Testis (tissue), 2 donors: ENCODE data around the gene UBE2D3.

Experiments
- CTCF ChIP-seq, 3 experiments: fragments of 450-650 bp in 2 of 3; fragments of 200-600 bp in 1 of 3; sonication (generic) in 1 of 3; IDR thresholded peaks; one replicate each; pipeline ENCODE4 v1.5.1; 2016 to 2019; ENCODE audit warnings: antibody characterized with exemption in 3 of 3, mild to moderate bottlenecking in 2 of 3, moderate library complexity in 1 of 3
- POLR2A ChIP-seq: fragments of 450-650 bp; IDR thresholded peaks from one replicate; pipeline ENCODE4 v1.6.1; 2017; ENCODE audit warnings: antibody characterized with exemption, mild to moderate bottlenecking, moderate library complexity

DNA sequence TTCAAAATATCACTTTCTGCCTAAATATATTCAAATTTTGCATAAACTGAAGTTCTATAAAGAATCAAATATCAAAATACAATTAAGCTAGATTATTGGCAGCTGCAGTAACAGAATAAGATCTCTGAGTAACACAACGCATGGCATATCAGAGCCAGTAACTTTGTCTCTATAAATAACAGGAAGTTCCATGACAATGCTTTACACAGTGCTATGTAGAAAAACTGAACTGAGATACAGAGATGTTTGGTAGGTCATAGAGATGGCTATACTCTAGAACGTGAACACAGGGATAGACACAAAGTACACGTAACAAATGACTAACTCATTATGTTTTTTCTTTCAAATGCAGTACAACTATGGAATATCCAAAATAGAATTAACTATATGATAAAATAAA is 18.2 kb downstream of the UBE2D3 start:
- TF ChIP-seq CTCF (IDR thresholded peaks at IDR 0.05) (no peak), POLR2A (no peak)
